Limb (tissue), 2 donors: ENCODE measurements around the gene CCDC159.
"Not testable (repeated sequence)": the region's sequence is repeated elsewhere in the genome, so short reads cannot be mapped to it uniquely, and the experiment has no call there.

ENCODE experiments used
- DNase-seq, 2 donors: peaks; one replicate each; pipeline ENCODE4 v3.0.0-alpha.2; 2016; ENCODE audit errors: extremely low spot score in 2 of 2

Gene CCDC159

DNA sequence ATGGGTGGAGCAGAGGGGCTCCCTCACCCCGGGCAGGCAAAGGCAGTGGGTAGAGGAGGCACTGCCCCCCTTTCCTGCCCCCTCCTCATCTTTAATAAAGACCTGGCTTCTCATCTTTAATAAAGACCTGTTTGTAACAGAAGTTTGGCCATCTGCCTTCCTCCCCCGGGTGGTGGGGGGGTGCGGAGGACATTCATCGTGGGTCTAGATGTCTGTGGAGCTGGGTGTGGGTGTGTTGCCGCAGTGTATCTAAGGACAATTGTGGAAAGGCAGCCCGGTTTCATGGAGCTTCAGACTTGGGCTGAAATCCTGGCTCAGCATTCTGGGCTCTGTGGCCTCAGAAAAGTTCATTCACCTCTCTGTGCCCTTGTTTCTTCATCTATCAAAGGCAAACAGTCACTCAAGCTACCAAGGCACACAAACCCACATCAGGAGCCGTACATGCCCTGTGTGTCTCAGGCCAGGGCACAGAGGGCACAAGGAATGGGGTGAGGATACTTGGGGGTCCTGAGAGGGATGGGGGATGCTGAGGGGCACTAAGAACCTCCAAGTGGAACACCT lies 19.3 kb downstream of the CCDC159 start:
- DNase-seq = no peak

DNA sequence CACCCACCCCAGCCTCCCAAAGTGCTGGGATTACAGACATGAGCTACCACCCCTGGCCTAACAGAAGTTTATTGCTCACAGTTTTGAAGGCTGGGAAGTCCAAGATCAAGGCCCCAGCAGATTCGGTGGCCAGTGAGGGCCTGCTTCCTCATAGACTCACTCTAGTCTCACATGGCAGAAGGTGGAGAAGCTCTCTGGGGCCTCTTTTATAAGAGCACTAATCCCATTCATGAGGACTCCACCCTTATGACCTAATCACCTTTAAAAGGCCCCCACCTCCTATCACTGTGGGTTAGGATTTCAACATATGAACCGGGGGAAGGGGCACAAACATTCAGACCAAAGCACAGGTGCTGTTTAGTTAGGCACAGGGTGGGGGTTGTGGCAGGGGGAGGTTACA lies 21.2 kb downstream of the CCDC159 start:
- no peak for DNase-seq

DNA sequence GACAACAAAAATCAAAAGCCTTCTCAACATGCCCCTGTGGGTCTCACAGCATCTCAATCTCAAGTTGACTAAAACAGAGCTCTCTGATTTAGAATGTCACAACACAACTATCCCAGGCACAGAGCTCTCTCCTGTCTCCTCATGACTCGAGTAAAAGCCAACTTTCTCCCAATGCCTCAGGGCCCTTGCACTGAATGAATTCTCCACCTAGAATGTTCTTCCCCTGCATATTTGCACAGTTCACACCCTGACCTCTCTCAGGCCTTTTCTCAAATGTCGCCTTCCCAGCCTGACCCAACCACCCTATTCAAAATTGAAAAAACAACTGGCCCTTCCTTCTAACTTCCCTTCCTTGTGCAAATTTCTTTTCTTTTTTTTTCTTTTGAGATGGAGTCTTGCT lies 24.4 kb downstream of the CCDC159 start:
- DNase-seq = no peak

- peak in 1 of 2 donors; percentile 74 for DNase-seq
Observed at GRCh38 chr19:11373166-11373884, 27.0 kb downstream of the CCDC159 start.

GRCh38 chr19:11373885-11374432 lies 27.6 kb downstream of the CCDC159 start:
- no peak for DNase-seq

- DNase-seq = peak; percentile 98 to 100
Observed at GRCh38 chr19:11374433-11375142, 28.3 kb downstream of the CCDC159 start, which contains the start of gene SWSAP1. Gene SWSAP1 (plus strand): TSS chr19:11374666. CDS start chr19:11374681, 15 bp downstream.

GRCh38 chr19:11375143-11375948 lies 29.0 kb downstream of the CCDC159 start:
- peak; percentile 9 to 53 for DNase-seq

- DNase-seq = no peak
Observed at GRCh38 chr19:11377237-11377636, 30.9 kb downstream of the CCDC159 start.

GRCh38 chr19:11377756-11378155 lies 31.4 kb downstream of the CCDC159 start:
- DNase-seq = no peak

- DNase-seq = peak in 1 of 2 donors; percentile 56
Observed at GRCh38 chr19:11378319-11379189, 32.2 kb downstream of the CCDC159 start.

- not testable (repeated sequence) for DNase-seq
Observed at GRCh38 chr19:11379269-11379845, 33.0 kb downstream of the CCDC159 start.

GRCh38 chr19:11379857-11380350 lies 33.6 kb downstream of the CCDC159 start:
- DNase-seq = no peak

- DNase-seq = peak; percentile 96 to 97
Observed at GRCh38 chr19:11380653-11381537, 34.6 kb downstream of the CCDC159 start.

DNA sequence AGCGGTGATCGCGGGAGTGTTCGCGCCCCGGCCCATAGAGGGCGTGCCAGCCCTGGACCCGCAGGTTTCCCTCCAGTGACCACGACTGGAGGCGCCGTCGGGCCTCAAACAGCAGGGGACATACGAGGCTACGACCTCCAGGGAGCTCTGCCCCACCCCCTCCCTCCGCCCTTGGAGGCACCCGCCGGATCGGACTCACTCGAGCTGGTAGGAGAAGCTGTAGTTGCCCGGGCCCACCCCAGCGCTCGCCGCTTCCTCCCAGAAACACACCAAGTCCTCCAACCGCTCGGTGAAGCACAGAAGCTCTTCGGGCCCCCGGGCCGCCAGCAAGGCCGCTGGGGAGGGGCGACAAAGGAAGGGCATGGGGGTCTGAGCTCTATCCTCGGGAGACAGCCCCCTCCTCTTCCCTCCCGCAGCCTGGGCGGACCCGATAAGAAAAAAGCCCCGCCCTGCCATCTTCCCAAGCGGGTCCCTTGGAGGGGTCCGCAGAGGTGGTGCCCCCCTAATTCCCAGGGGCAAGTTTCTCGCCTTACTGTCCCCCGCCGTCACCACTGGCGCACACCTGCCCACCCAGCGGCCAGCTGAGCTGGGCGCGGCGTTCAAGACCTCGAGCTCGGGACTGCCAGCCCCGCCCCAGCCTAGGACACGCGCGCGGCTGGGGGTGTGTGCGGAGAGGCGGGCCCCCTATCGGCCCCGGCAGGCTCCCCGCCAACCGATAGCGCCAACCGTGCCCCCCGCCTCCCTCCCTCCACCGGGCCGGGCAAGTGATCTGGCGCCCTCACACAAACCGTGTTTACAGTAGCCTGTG lies 36.8 kb downstream of the CCDC159 start:
- DNase-seq = peak in 1 of 2 donors; percentile 53

- no peak for DNase-seq
Observed at GRCh38 chr19:11383706-11384048, 37.4 kb downstream of the CCDC159 start.

DNA sequence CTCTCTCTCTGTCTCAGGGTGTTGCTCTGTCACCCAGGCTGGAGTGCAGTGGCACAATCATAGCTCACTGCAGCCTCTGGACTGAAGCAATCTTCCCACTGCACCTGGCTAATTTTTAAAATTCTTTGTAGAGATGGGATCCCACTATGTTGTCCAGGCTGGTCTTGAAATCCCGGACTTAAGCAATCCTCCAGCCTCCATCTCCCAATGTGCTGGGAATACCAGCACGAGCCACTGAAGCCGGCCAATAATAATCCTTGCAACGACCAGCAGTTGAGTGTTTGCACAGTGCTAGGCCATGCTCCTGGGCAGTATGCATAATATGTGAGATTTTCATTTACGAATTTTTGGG lies 38.4 kb downstream of the CCDC159 start:
- no peak for DNase-seq

GRCh38 chr19:11387162-11388034 lies 41.1 kb downstream of the CCDC159 start:
- DNase-seq = no peak
